ENCODE results near the gene RABGAP1L. TPM values are rescaled to one million over a fixed set of nuclear protein-coding genes. Genes with fewer than 3 reads are reported as not detected.
A peak's percentile ranks its signal among the peaks of the same experiment; 100 is the strongest.

Gene RABGAP1L
- total RNA-seq, 1 donor = 29.8 TPM

- peak; percentile 52 for DNase-seq (ENCODE audit: low read depth)
- TF ChIP-seq CTCF (IDR thresholded peaks at IDR 0.05; ENCODE audit: insufficient read depth, low read depth, low read length) = peak; percentile 80
- peak overlapping the region; percentile 70 for H3K4me3 ChIP-seq (ENCODE audit: low read depth, low read length)
These were observed 839.4 kb downstream of the RABGAP1L start for GRCh38 chr1:174998569-174999215.

- H3K4me3 ChIP-seq (ENCODE audit: low read depth, low read length) = peak overlapping the region; percentile 96
- peak; percentile 100 for DNase-seq (ENCODE audit: low read depth)
- no peak for TF ChIP-seq CTCF (IDR thresholded peaks at IDR 0.05; ENCODE audit: insufficient read depth, low read depth, low read length)
These were observed 840.1 kb downstream of the RABGAP1L start for GRCh38 chr1:174999216-174999935.

- TF ChIP-seq CTCF (IDR thresholded peaks at IDR 0.05; ENCODE audit: insufficient read depth, low read depth, low read length) = no peak
- DNase-seq (ENCODE audit: low read depth) = peak; percentile 45
- H3K4me3 ChIP-seq (ENCODE audit: low read depth, low read length) = peak within 1 kb of the TSS; percentile 96
These were observed 840.8 kb downstream of the RABGAP1L start, which contains the start of gene CACYBP for GRCh38 chr1:174999936-175000696. CACYBP (plus strand) TSS chr1:174999947; CDS start chr1:175000181, 234 bp downstream.

GRCh38 chr1:175000697-175001187 is 841.4 kb downstream of the RABGAP1L start:
- DNase-seq (ENCODE audit: low read depth) = no peak
- H3K4me3 ChIP-seq (ENCODE audit: low read depth, low read length) = peak overlapping the region; percentile 96
- no peak for TF ChIP-seq CTCF (IDR thresholded peaks at IDR 0.05; ENCODE audit: insufficient read depth, low read depth, low read length)

GRCh38 chr1:175002910-175003517 is 843.7 kb downstream of the RABGAP1L start:
- H3K4me3 ChIP-seq (ENCODE audit: low read depth, low read length) = no peak overlapping the region
- no peak for TF ChIP-seq CTCF (IDR thresholded peaks at IDR 0.05; ENCODE audit: insufficient read depth, low read depth, low read length)
- no peak for DNase-seq (ENCODE audit: low read depth)

- no peak for TF ChIP-seq CTCF (IDR thresholded peaks at IDR 0.05; ENCODE audit: insufficient read depth, low read depth, low read length)
- H3K4me3 ChIP-seq (ENCODE audit: low read depth, low read length) = no peak overlapping the region
- DNase-seq (ENCODE audit: low read depth) = no peak
These were observed 844.2 kb downstream of the RABGAP1L start for GRCh38 chr1:175003521-175003920.
